Superior temporal gyrus (tissue), 1 donor: ENCODE data around the gene UTS2R.
A peak's percentile ranks its signal among the peaks of the same experiment; 100 is the strongest.
"Not testable (repeated sequence)": the region's sequence is repeated elsewhere in the genome, so short reads cannot be mapped to it uniquely, and the experiment has no call there.

Experiments used
- DNase-seq: peaks from one replicate; pipeline ENCODE4 v3.0.0-alpha.2; 2016; ENCODE audit errors: extremely low spot score

Gene UTS2R

GRCh38 chr17:82375359-82376041, 3.9 kb downstream of the UTS2R start:
- DNase-seq, result no peak

- DNase-seq, result no peak
Observed at GRCh38 chr17:82376042-82376730, 4.6 kb downstream of the UTS2R start.

GRCh38 chr17:82377294-82377693, 5.7 kb downstream of the UTS2R start:
- not testable (repeated sequence) for DNase-seq

GRCh38 chr17:82377924-82378740, 6.6 kb downstream of the UTS2R start:
- DNase-seq, result no peak

GRCh38 chr17:82378741-82379021, 7.1 kb downstream of the UTS2R start:
- no peak for DNase-seq

- peak; percentile 40 for DNase-seq
Observed at GRCh38 chr17:82380860-82381702, 9.5 kb downstream of the UTS2R start.

GRCh38 chr17:82381703-82382009, 10.1 kb downstream of the UTS2R start:
- not testable (repeated sequence) for DNase-seq

GRCh38 chr17:82382220-82382932, 10.8 kb downstream of the UTS2R start:
- not testable (repeated sequence) for DNase-seq

GRCh38 chr17:82382933-82383255, 11.3 kb downstream of the UTS2R start:
- no peak for DNase-seq

- no peak for DNase-seq
Observed at GRCh38 chr17:82383411-82383810, 11.8 kb downstream of the UTS2R start.

- no peak for DNase-seq
Observed at GRCh38 chr17:82384051-82384729, 12.6 kb downstream of the UTS2R start.

GRCh38 chr17:82384730-82385481, 13.3 kb downstream of the UTS2R start:
- no peak for DNase-seq

- no peak for DNase-seq
Observed at GRCh38 chr17:82385559-82386254, 14.1 kb downstream of the UTS2R start.

GRCh38 chr17:82386255-82386831, 14.8 kb downstream of the UTS2R start:
- no peak for DNase-seq

GRCh38 chr17:82386881-82387704, 15.5 kb downstream of the UTS2R start:
- DNase-seq, result no peak

GRCh38 chr17:82387705-82388106, 16.1 kb downstream of the UTS2R start:
- no peak for DNase-seq

GRCh38 chr17:82388223-82388921, 16.8 kb downstream of the UTS2R start:
- DNase-seq, result no peak

- no peak for DNase-seq
Observed at GRCh38 chr17:82388922-82389283, 17.3 kb downstream of the UTS2R start.
